Right lobe of liver (tissue), 4 donors: Measurements from ENCODE around the gene KMT2E.

Experiments
- POLR2A ChIP-seq: fragments of 450-650 bp; IDR thresholded peaks from one replicate; pipeline ENCODE4 v1.6.1; 2017; ENCODE audit warnings: antibody characterized with exemption, mild to moderate bottlenecking
- TF ChIP-seq, protein P1 (sequence below), 4 donors: fragments of 200-600 bp in 3 of 4; fragments of 450-650 bp in 1 of 4; IDR thresholded peaks; one replicate each; pipeline versions ENCODE4 v1.5.1 to v1.8.0; 2016 to 2022; ENCODE audit warnings: antibody characterized with exemption in 4 of 4, mild to moderate bottlenecking in 2 of 4
- donor health status: DM: no; HTN: no; CAD: no.
- donor health status: DM: no; HTN: no; CAD: no.
- donor health status: DM: no; HTN: yes; CAD: no.

GRCh38 chr7:104992306-104992705 lies 21.7 kb upstream of the KMT2E start:
- TF ChIP-seq, protein P1, sequence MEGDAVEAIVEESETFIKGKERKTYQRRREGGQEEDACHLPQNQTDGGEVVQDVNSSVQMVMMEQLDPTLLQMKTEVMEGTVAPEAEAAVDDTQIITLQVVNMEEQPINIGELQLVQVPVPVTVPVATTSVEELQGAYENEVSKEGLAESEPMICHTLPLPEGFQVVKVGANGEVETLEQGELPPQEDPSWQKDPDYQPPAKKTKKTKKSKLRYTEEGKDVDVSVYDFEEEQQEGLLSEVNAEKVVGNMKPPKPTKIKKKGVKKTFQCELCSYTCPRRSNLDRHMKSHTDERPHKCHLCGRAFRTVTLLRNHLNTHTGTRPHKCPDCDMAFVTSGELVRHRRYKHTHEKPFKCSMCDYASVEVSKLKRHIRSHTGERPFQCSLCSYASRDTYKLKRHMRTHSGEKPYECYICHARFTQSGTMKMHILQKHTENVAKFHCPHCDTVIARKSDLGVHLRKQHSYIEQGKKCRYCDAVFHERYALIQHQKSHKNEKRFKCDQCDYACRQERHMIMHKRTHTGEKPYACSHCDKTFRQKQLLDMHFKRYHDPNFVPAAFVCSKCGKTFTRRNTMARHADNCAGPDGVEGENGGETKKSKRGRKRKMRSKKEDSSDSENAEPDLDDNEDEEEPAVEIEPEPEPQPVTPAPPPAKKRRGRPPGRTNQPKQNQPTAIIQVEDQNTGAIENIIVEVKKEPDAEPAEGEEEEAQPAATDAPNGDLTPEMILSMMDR (IDR thresholded peaks at IDR 0.05) = no peak
- TF ChIP-seq POLR2A = no peak
